ENCODE results near the gene TUBGCP6.

TUBGCP6 gene

GRCh38 chr22:50220603-50221409 is 24.0 kb downstream of the TUBGCP6 start:
- Histone ChIP-seq H3K9me3 (ENCODE audit: control insufficient read depth, low read length) (no peaks in the 10 kb centered on the region), H3K4me3 (ENCODE audit: extremely low read depth, insufficient read depth, low read length, poor library complexity, severe bottlenecking) (no peak overlapping the region), H3K27ac (ENCODE audit: low read depth, low read length, severe bottlenecking) (no peak overlapping the region), H3K36me3 (ENCODE audit: control insufficient read depth, insufficient read depth, low read length) (peaks cover 87% of the 10 kb centered on the region), H3K4me1 (ENCODE audit: control insufficient read depth, insufficient read depth, low read length, poor library complexity, severe bottlenecking) (no peaks in the 10 kb centered on the region)
- 94 to 97% methylated on average over 41 to 42 of the region's 45 CpGs for WGBS, 2 experiments (ENCODE audit: insufficient coverage in 2 of 2)

- H3K4me1 ChIP-seq (ENCODE audit: control insufficient read depth, insufficient read depth, low read length, poor library complexity, severe bottlenecking): no peaks in the 10 kb centered on the region
- 95 to 97% methylated on average over 15 to 23 of the region's 25 CpGs for WGBS, 2 experiments (ENCODE audit: insufficient coverage in 2 of 2)
- H3K9me3 ChIP-seq (ENCODE audit: control insufficient read depth, low read length): no peaks in the 10 kb centered on the region
- no peak overlapping the region for H3K4me3 ChIP-seq (ENCODE audit: extremely low read depth, insufficient read depth, low read length, poor library complexity, severe bottlenecking)
- H3K27ac ChIP-seq (ENCODE audit: low read depth, low read length, severe bottlenecking): no peak overlapping the region
- peaks cover 87% of the 10 kb centered on the region for H3K36me3 ChIP-seq (ENCODE audit: control insufficient read depth, insufficient read depth, low read length)
Observed at GRCh38 chr22:50219800-50220602, 24.8 kb downstream of the TUBGCP6 start.

GRCh38 chr22:50218996-50219727 is 25.7 kb downstream of the TUBGCP6 start:
- Histone ChIP-seq H3K9me3 (ENCODE audit: control insufficient read depth, low read length) (no peaks in the 10 kb centered on the region), H3K27ac (ENCODE audit: low read depth, low read length, severe bottlenecking) (no peak overlapping the region), H3K36me3 (ENCODE audit: control insufficient read depth, insufficient read depth, low read length) (peaks cover 87% of the 10 kb centered on the region), H3K4me3 (ENCODE audit: extremely low read depth, insufficient read depth, low read length, poor library complexity, severe bottlenecking) (no peak overlapping the region), H3K4me1 (ENCODE audit: control insufficient read depth, insufficient read depth, low read length, poor library complexity, severe bottlenecking) (no peaks in the 10 kb centered on the region)
- WGBS, 2 experiments (ENCODE audit: insufficient coverage in 2 of 2): 87 to 90% methylated on average over 39 to 42 of the region's 42 CpGs

GRCh38 chr22:50218153-50218995 is 26.4 kb downstream of the TUBGCP6 start:
- no peak overlapping the region for H3K27ac ChIP-seq (ENCODE audit: low read depth, low read length, severe bottlenecking)
- WGBS, 2 experiments (ENCODE audit: insufficient coverage in 2 of 2): 93 to 95% methylated on average over 40 to 43 of the region's 43 CpGs
- H3K9me3 ChIP-seq (ENCODE audit: control insufficient read depth, low read length): no peaks in the 10 kb centered on the region
- no peaks in the 10 kb centered on the region for H3K4me1 ChIP-seq (ENCODE audit: control insufficient read depth, insufficient read depth, low read length, poor library complexity, severe bottlenecking)
- no peak overlapping the region for H3K4me3 ChIP-seq (ENCODE audit: extremely low read depth, insufficient read depth, low read length, poor library complexity, severe bottlenecking)
- peaks cover 86% of the 10 kb centered on the region for H3K36me3 ChIP-seq (ENCODE audit: control insufficient read depth, insufficient read depth, low read length)

- 92% methylated on average over 15 to 18 of the region's 21 CpGs for WGBS, 2 experiments (ENCODE audit: insufficient coverage in 2 of 2)
- H3K4me1 ChIP-seq (ENCODE audit: control insufficient read depth, insufficient read depth, low read length, poor library complexity, severe bottlenecking): no peaks in the 10 kb centered on the region
- H3K4me3 ChIP-seq (ENCODE audit: extremely low read depth, insufficient read depth, low read length, poor library complexity, severe bottlenecking): no peak overlapping the region
- no peak overlapping the region for H3K27ac ChIP-seq (ENCODE audit: low read depth, low read length, severe bottlenecking)
- H3K36me3 ChIP-seq (ENCODE audit: control insufficient read depth, insufficient read depth, low read length): peaks cover 86% of the 10 kb centered on the region
- H3K9me3 ChIP-seq (ENCODE audit: control insufficient read depth, low read length): no peaks in the 10 kb centered on the region
Observed at GRCh38 chr22:50217543-50218152, 27.2 kb downstream of the TUBGCP6 start.

- Histone ChIP-seq H3K9me3 (ENCODE audit: control insufficient read depth, low read length) (no peaks in the 10 kb centered on the region), H3K27ac (ENCODE audit: low read depth, low read length, severe bottlenecking) (no peak overlapping the region), H3K36me3 (ENCODE audit: control insufficient read depth, insufficient read depth, low read length) (peaks cover 86% of the 10 kb centered on the region), H3K4me1 (ENCODE audit: control insufficient read depth, insufficient read depth, low read length, poor library complexity, severe bottlenecking) (no peaks in the 10 kb centered on the region), H3K4me3 (ENCODE audit: extremely low read depth, insufficient read depth, low read length, poor library complexity, severe bottlenecking) (no peak overlapping the region)
- 96 to 97% methylated on average over 55 to 57 of the region's 57 CpGs for WGBS, 2 experiments (ENCODE audit: insufficient coverage in 2 of 2)
Observed at GRCh38 chr22:50216684-50217520, 27.9 kb downstream of the TUBGCP6 start.

- Histone ChIP-seq H3K27ac (ENCODE audit: low read depth, low read length, severe bottlenecking) (no peak overlapping the region), H3K4me3 (ENCODE audit: extremely low read depth, insufficient read depth, low read length, poor library complexity, severe bottlenecking) (no peak overlapping the region), H3K36me3 (ENCODE audit: control insufficient read depth, insufficient read depth, low read length) (peaks cover 86% of the 10 kb centered on the region), H3K4me1 (ENCODE audit: control insufficient read depth, insufficient read depth, low read length, poor library complexity, severe bottlenecking) (no peaks in the 10 kb centered on the region), H3K9me3 (ENCODE audit: control insufficient read depth, low read length) (no peaks in the 10 kb centered on the region)
- WGBS, 2 experiments (ENCODE audit: insufficient coverage in 2 of 2): 92 to 95% methylated on average over 12 to 13 of the region's 15 CpGs
Observed at GRCh38 chr22:50216055-50216683, 28.7 kb downstream of the TUBGCP6 start.

GRCh38 chr22:50215297-50216054 is 29.3 kb downstream of the TUBGCP6 start:
- Histone ChIP-seq H3K27ac (ENCODE audit: low read depth, low read length, severe bottlenecking) (no peak overlapping the region), H3K36me3 (ENCODE audit: control insufficient read depth, insufficient read depth, low read length) (peaks cover 86% of the 10 kb centered on the region), H3K4me3 (ENCODE audit: extremely low read depth, insufficient read depth, low read length, poor library complexity, severe bottlenecking) (no peak overlapping the region), H3K9me3 (ENCODE audit: control insufficient read depth, low read length) (no peaks in the 10 kb centered on the region), H3K4me1 (ENCODE audit: control insufficient read depth, insufficient read depth, low read length, poor library complexity, severe bottlenecking) (no peaks in the 10 kb centered on the region)
- 96 to 97% methylated on average over 9 to 11 of the region's 17 CpGs for WGBS, 2 experiments (ENCODE audit: insufficient coverage in 2 of 2)

Measured in mesodermal cell (in vitro differentiated cells).